HG02571 (cell line): ENCODE measurements around the gene RIOK2.
"Not testable (repeated sequence)": the region's sequence is repeated elsewhere in the genome, so short reads cannot be mapped to it uniquely, and the experiment has no call there.

Experiments
- ATAC-seq: cut with Tn5 transposase; IDR thresholded peaks from one replicate; pipeline ENCODE4 v1.9.1; 2021; ENCODE audit warnings: mild to moderate bottlenecking, moderate library complexity; ENCODE audit not compliant: unreplicated experiment

The RIOK2 gene

GRCh38 chr5:97171703-97172102, 11.3 kb downstream of the RIOK2 start:
- no peak for ATAC-seq

- peak; percentile 70 for ATAC-seq
Measured at GRCh38 chr5:97167435-97167834, 15.6 kb downstream of the RIOK2 start.

GRCh38 chr5:97165726-97166125, 17.3 kb downstream of the RIOK2 start:
- no peak for ATAC-seq

DNA sequence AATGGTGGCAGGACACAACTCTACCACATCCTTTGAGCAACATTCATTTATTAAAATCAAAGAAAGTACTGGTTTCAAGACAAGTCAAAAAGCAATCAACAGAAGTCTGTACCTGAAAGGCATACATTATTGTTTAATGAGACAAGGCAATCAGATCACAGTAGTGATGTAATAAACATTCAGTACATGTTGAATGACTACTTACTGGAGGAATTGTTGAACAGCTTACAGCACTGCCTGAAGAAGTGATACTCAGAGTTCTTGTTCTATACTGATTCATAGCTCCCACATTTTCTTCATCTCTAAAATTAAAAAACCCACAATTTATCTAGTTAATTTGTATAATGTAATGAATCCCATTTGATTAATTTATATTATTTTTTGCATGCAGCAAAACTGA, 18.2 kb downstream of the RIOK2 start:
- no peak for ATAC-seq

DNA sequence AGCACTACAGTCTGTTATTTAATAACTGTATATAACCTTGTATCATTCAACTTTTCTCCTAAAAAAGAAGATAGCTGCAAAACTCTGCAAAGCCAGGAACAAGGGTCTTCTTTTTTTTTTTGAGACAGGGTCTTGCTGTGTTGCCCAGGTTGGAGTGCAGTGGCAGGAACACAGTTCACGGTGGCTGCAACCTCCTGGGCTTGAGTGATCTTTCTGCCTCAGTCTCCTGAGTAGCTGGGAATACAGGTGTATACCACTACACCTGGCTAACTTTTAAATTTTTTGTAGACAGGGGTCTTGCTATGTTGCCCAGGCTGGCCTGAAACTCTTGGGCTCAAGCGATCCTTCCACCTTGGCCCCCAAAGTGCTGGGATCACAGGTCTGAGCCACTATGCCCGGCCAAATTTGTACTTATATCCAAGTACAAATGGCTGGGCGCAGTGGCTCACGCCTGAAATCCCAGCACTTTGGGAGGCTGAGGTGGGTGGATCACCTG, 19.2 kb downstream of the RIOK2 start:
- ATAC-seq = no peak

GRCh38 chr5:97163360-97163764, 19.7 kb downstream of the RIOK2 start:
- no peak for ATAC-seq

GRCh38 chr5:97162045-97162444, 21.0 kb downstream of the RIOK2 start:
- no peak for ATAC-seq

- no peak for ATAC-seq
Measured at GRCh38 chr5:97157689-97158088, 25.4 kb downstream of the RIOK2 start.

GRCh38 chr5:97151370-97151769, 31.7 kb downstream of the RIOK2 start:
- ATAC-seq = no peak

- ATAC-seq = no peak
Measured at GRCh38 chr5:97150401-97150800, 32.6 kb downstream of the RIOK2 start.

DNA sequence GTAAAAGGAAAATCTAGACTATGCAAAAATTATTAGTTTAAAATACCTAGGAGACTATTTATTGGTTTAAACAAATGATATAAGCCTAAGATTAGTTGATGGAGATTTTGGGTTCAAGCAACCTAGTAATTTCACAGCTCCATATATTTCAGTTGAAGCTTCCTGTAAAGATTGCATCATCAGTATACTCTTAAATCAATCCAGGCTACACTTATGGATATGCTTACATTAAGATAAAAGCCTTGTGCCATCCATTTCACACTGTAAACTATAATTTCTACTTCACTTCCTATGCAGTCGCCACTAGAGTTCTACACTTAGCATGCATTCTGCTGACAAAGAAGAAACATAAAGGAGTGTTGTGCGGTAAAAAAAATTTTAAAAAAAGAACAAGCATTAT, 33.3 kb downstream of the RIOK2 start:
- ATAC-seq = no peak

GRCh38 chr5:97148288-97148687, 34.8 kb downstream of the RIOK2 start:
- ATAC-seq = no peak

DNA sequence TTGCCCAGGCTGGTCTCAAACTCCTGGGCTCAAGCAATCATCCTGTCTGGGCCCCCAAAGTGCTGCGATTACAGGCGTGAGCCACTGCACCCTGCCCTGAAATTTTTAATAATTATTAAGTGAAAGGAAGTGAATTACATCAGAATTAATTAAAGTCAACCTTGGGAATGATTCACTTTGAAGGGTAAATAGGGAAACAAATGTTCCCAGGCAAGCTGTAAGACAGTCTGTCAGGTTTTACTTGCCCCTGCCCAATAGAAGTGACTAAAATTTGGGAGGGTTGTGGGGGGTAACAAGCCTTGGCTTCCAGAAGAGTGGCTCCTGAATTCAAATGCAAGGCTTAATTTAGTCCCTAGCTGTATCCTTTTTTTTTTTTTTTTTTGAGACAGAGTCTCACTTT, 39.3 kb downstream of the RIOK2 start:
- ATAC-seq = no peak

DNA sequence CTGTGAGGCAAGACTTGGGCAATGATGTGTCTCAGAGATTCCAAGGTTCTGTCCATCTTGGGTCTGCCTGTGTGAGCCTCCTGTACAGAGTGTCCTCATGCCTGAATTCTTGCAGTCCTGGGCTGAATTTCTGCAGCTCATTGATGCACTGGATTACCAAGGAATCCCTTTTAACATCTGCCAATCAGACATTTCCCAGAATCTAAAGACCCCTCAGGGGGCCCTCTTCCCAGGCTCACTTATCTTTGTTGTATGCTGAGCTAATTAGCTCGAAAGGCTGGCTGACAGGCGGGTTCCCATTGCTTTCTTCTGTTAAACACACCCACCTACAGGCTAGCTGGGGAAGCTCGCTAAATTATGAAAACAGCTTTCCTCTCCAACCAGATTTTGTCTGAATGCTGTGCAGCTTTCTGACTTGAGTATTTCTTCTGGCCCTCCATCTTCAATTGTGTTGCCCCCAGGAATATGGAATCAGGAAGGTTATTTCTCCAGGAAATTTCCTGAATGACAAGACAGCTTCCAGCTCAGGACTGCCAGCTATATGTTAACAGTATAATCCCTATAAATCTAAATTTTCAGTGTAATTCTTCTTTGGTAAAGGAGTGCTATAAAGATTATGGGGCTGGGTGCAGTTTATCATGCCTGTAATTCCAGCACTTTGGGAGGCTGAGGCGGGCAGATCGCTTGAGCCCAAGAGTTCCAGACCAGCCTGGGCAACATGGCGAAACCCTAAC, 40.4 kb downstream of the RIOK2 start, which contains the start of gene LIX1:
Gene LIX1 (minus strand): TSS at position 91 of the 734 bp plus-strand sequence. CDS start 35 bp downstream, at position 56.
- peak; percentile 69 for ATAC-seq

- no peak for ATAC-seq
Measured at GRCh38 chr5:97141539-97141938, 41.5 kb downstream of the RIOK2 start.

DNA sequence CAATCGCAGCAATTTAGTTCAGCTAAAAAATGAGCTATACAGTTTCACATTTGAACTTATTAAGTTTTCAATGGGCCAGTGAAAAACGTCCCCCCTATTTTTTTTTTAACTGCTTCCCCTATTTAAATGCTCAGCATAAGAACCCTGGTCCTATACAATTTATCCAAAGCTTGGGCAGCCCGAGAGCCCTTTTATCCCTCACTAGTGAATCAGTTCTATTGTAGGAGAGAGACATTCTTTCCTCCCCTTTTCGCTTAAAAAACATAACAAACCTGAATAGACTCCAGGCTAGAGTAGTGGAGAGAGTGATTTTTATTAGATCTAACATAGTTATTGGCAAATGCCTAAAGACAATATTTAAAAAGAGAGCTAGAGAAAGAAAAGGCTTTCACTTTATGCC, 42.0 kb downstream of the RIOK2 start:
- ATAC-seq = no peak

GRCh38 chr5:97140250-97140649, 42.8 kb downstream of the RIOK2 start:
- ATAC-seq = not testable (repeated sequence)

DNA sequence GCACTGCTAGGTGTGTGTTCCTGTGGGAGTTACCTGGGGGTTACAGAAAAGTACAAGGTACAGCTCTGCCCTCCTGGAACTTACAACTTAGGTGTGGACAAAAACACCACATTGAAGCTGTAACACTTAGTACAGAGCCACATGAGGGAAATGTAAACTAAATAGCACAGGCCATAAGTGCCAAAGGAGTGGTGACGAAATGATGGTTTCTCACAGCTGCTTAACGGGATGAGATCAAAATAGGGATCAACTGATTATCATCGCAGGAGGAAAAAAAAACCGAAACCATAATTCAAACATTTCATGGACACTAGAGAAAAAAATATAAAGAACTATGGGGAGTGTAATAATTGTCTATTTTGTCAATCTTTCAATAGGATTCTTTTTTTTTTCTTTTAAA, 46.6 kb downstream of the RIOK2 start:
- ATAC-seq = no peak

GRCh38 chr5:97135868-97136267, 47.2 kb downstream of the RIOK2 start:
- ATAC-seq = no peak

DNA sequence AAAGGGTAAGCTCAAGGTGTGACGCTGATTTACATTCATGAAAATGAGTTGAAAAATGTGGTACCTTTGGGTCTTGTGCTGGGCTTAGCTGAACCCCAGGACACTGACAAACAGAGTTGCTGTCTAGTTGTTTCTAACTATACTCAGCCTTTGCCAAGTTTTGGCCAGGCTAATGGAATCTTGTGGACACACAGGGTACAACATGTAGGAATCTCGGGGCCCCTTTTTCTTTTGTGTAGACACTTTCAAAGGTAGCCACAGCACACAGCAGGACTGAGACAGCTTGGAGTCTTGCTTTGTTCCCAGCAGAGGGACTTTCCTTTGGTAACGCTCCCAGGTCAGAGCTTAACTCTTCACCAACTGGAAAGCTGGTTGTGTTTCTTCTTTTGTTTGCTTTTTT, 48.4 kb downstream of the RIOK2 start:
- no peak for ATAC-seq

GRCh38 chr5:97133101-97133500, 49.9 kb downstream of the RIOK2 start:
- no peak for ATAC-seq

- no peak for ATAC-seq
Measured at GRCh38 chr5:97131921-97132320, 51.1 kb downstream of the RIOK2 start.
